Midbrain (tissue), 1 donor: ENCODE data around the gene AKT2.
"Not testable (repeated sequence)": the region's sequence is repeated elsewhere in the genome, so short reads cannot be mapped to it uniquely, and the experiment has no call there.

Source experiments
- DNase-seq: peaks from one replicate; lab custom pipeline; 2025; lab: John Stamatoyannopoulos, UW

Gene AKT2

GRCh38 chr19:40219029-40219428, 66.1 kb downstream of the AKT2 start:
- not testable (repeated sequence) for DNase-seq

DNA sequence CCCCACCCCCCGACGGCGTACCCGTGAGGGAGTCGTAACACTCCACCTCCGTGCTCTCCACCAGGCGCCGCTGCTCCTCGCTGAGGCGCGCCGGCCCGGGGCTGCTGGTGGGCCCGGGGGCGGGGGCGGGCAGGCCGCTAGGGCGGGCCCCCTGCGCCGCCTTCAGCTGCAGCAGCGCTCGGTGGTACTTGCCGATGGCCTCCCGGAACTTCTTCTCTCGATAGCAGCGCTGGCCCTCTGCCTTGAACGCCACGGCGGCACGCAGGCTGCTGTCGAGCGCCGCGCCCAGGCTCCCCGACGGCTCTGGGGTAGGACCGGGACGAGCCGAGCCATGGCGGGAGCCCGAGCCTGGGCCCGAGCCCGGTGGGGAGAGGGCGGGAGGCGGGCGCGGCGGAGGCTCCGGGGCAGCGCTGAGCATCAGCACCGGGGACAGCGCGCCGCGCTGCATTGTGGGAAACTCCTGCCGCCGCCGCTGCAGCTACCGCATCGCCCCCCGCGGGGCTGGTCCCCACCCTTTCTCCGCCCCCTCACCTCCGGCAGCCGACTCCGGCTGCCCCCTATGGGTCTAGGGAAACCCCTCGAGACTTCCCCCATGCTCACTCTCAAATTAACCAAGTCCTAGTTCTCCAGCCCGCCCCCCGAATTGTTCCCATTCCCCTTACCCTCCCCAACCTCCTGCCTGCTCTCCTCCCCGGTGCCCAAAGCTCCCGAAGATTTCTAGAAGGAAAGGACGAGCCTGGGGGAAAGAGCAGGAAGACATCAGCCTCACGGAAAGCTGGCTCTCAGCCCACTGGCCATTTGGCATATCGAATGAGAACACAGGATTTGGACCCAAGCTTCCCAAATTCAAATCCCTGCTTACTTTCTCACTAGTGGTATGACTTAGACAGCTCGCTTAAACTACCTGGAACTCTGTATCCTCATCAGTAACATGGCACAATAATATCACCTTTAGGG, 66.9 kb downstream of the AKT2 start, which contains the start of gene TTC9B:
Gene TTC9B, minus strand, starts transcription at position 451 of the 957 bp plus-strand sequence. Its CDS starts 3 bp downstream, at position 448.
- peak; percentile 55 for DNase-seq

- DNase-seq = no peak
Measured at GRCh38 chr19:40217027-40217810, 67.9 kb downstream of the AKT2 start.

- DNase-seq = no peak
Measured at GRCh38 chr19:40216777-40217026, 68.4 kb downstream of the AKT2 start.

- DNase-seq = no peak
Measured at GRCh38 chr19:40216013-40216776, 69.0 kb downstream of the AKT2 start.

DNA sequence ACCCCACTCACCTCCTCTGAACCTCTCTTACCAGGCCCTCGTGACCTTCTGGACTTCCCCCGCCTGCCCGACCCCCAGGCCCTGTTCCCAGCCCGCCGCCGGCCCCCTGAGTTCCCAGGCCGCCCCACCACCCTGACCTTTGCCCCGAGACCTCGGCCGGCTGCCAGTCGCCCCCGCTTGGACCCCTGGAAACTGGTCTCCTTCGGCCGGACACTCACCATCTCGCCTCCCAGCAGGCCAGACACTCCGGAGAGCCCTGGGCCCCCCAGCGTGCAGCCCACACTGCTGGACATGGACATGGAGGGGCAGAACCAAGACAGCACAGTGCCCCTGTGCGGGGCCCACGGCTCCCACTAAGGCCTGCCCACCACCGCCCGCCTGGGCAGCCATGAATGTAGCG, 70.2 kb downstream of the AKT2 start:
- DNase-seq = no peak

- no peak for DNase-seq
Measured at GRCh38 chr19:40213882-40214570, 71.1 kb downstream of the AKT2 start.

GRCh38 chr19:40213251-40213829, 71.8 kb downstream of the AKT2 start:
- no peak for DNase-seq

GRCh38 chr19:40210889-40211288, 74.3 kb downstream of the AKT2 start:
- no peak for DNase-seq

GRCh38 chr19:40208602-40209001, 76.5 kb downstream of the AKT2 start:
- no peak for DNase-seq

- no peak for DNase-seq
Measured at GRCh38 chr19:40205760-40206159, 79.4 kb downstream of the AKT2 start.

DNA sequence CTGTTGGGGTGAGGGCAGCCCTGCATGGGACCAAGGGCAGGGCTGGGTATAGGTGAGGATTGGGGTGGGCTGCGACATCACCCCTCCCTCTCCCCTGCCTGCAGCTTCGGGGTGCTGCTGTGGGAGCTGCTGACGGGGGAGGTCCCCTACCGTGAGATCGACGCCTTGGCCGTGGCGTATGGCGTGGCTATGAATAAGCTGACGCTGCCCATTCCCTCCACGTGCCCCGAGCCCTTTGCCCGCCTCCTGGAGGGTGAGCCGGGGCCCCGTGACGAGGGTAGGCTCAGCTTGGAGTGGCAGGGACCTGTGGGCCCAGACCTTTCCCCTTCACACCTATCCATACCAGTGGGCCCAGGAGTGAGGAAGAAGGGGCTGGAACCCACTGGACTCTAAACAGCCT, 80.8 kb downstream of the AKT2 start:
- DNase-seq = no peak

- DNase-seq = no peak
Measured at GRCh38 chr19:40200341-40201099, 84.6 kb downstream of the AKT2 start.

DNA sequence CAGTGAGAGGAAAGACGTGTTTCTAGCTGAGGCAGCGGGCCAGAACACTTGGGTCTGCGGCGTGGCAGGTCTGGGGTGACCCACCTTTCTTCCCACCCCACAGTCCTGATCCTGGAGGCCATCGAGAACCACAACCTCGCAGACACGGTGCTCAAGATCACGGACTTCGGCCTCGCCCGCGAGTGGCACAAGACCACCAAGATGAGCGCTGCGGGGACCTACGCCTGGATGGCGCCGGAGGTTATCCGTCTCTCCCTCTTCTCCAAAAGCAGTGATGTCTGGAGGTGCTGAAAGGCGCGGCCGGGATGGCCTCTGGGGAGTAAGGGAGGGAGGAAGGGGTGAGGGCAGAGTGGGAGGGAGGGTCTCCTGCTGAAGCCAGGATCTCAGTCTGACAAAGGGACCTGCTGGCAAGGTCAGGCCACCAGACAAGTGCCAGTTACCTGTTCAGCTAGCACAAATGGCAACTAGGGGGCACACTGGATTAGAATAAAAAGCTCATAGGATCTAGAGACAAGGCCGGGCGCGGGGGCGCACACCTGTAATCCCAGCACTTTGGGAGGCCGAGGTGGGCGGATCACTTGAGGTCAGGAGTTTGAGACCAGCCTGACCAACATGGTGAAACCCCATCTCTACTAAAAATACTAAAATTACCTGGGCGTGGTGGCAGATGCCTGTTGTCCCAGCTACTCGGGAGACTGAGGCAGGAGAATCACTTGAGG, 86.7 kb downstream of the AKT2 start:
- no peak for DNase-seq

GRCh38 chr19:40193587-40193849, 91.6 kb downstream of the AKT2 start:
- no peak for DNase-seq

DNA sequence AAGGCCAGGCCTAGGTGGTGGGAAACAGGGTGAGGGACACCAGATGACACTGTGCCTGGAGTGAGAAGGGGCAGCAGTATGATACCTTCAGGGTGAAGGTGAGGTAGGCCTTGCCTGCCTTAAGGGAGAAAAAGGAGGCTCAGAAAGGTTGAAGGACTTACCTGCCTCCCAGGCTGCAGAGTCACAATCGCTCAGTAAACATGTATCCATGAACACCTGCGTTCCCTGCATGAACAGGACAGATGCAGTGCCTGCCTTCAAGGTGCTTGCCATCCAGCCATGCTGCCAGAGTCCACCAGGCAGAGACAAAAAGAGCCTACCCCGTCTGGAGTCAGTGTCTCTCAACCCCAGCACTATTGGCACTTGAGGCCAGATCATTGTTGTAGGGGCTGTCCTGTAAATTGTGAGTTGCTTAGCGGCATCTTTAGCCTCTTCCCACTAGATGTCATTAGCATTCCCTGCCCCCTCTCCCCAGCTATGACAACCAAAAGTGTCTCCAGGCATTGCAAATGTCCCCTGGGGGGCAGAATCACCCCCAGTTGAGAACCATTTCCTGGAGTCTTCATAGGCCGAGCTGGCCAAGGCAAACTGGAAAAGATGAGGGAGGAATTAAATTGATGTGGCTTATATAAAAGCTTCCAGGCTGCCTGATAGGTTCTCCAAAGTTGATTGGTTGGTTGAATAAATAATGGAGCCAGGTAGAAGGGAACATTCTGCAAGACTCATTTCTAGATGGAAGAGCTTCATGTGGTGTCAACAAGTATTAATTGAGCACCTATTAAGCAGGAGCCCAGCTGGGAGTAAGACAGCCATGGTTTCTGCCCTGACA, 92.2 kb downstream of the AKT2 start:
- DNase-seq = no peak

GRCh38 chr19:40191836-40192646, 93.1 kb downstream of the AKT2 start:
- no peak for DNase-seq
